Endodermal cell (in vitro differentiated cells): ENCODE measurements around the gene MISP. TPM values are rescaled to one million over a fixed set of nuclear protein-coding genes. Genes with fewer than 3 reads are reported as not detected.

Experiments used
- DNase-seq: peaks from one replicate; pipeline ENCODE4 v3.0.0-alpha.2; 2017
- H3K27ac ChIP-seq: 2 replicates; pipeline ENCODE4 v1.5.1; 2013; ENCODE audit warnings: mild to moderate bottlenecking, low read depth, low read length, moderate library complexity
- H3K27me3 ChIP-seq: 2 replicates; pipeline ENCODE4 v1.6.1; 2013; ENCODE audit warnings: mild to moderate bottlenecking, low read length, moderate library complexity; ENCODE audit not compliant: insufficient read depth, control insufficient read depth, poor library complexity, severe bottlenecking
- H3K36me3 ChIP-seq: 2 replicates; pipeline ENCODE4 v1.7.0; 2013; ENCODE audit warnings: mild to moderate bottlenecking, low read length, moderate library complexity; ENCODE audit not compliant: control insufficient read depth, insufficient read depth
- H3K4me1 ChIP-seq: one replicate; pipeline ENCODE4 v1.7.0; 2013; ENCODE audit warnings: low read length; ENCODE audit not compliant: control insufficient read depth, insufficient read depth
- H3K4me3 ChIP-seq: 2 replicates; pipeline ENCODE4 v1.5.1; 2013; ENCODE audit warnings: mild to moderate bottlenecking, low read length, moderate library complexity
- H3K9ac ChIP-seq: 2 replicates; pipeline ENCODE4 v1.6.1; 2013; ENCODE audit warnings: mild to moderate bottlenecking, low read length, moderate library complexity; ENCODE audit not compliant: poor library complexity, severe bottlenecking; ENCODE audit errors: extremely low read depth
- H3K9me3 ChIP-seq: 2 replicates; pipeline ENCODE4 v1.6.1; 2013; ENCODE audit warnings: mild to moderate bottlenecking, low read length, moderate library complexity; ENCODE audit not compliant: control insufficient read depth
- H3K27ac Mint-ChIP-seq: 2 replicates; pipeline ENCODE4 v1.8.0; 2020; ENCODE audit warnings: mixed read lengths
- H3K27me3 Mint-ChIP-seq: 2 replicates; pipeline ENCODE4 v1.8.0; 2021; ENCODE audit warnings: mild to moderate bottlenecking, mixed read lengths; ENCODE audit not compliant: insufficient read depth
- H3K36me3 Mint-ChIP-seq: 2 replicates; pipeline ENCODE4 v1.8.0; 2020; ENCODE audit warnings: low read depth, mixed read lengths
- H3K4me1 Mint-ChIP-seq: 2 replicates; pipeline ENCODE4 v1.8.0; 2020; ENCODE audit warnings: mixed read lengths
- H3K4me3 Mint-ChIP-seq: 2 replicates; pipeline ENCODE4 v1.8.0; 2020; ENCODE audit warnings: mild to moderate bottlenecking, moderate library complexity, mixed read lengths
- H3K9me3 Mint-ChIP-seq: 2 replicates; pipeline ENCODE4 v1.8.0; 2020; ENCODE audit warnings: mild to moderate bottlenecking, mixed read lengths
- WGBS, 2 experiments: methylation state at CpG; one replicate each; pipeline versions ENCODE4 v1.1.5 to v1.1.7; 2013; ENCODE audit warnings: missing lambda C conversion rate in 2 of 2, mixed read lengths in 1 of 2; ENCODE audit not compliant: insufficient coverage in 1 of 2, insufficient read length in 1 of 2; 5-methylcytosine and 5-hydroxymethylcytosine counted together
- total RNA-seq, 2 donors: library from RNA; stranded (reverse); fragmentation: NEBNext Ultra II Directional in 1 of 2; extraction: Animal tissue kit (Norgen Biotek cat#: 25700) in 1 of 2; gene quantifications; 2 replicates in 1 of 2; 3 replicates in 1 of 2; pipeline ENCODE4 v1.2.1, GENCODE V29; 2021
- TF ChIP-seq, protein P1 (sequence below): fragments of 200-600 bp; sonication (generic); conservative IDR thresholded peaks from 2 replicates; pipeline ENCODE4 v1.5.0; 2021; ENCODE audit warnings: antibody characterized with exemption, mild to moderate bottlenecking

The MISP gene
- total RNA-seq, 2 donors from 2014 or later = 0.11 TPM; not detected in 1

DNA sequence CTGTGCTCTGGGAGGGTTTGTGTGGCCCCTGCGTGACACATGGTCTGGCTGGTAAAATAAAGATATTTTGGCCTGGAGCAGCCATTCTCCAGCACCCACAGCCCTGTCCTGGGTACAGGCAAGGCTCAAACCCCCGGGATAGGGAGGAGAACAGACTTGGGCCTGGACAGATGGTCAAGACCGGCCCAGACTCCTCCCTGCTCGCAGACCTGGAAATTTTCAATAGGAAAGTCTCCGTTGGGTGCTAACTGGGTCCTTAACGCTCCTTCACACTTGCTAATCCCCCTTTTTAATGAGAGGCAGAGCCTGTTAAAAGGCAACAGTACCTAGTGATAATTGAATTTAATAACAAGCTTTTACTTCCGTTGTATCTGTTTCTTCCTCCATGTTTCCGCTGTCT lies 39.7 kb upstream of the MISP start:
- TF ChIP-seq, protein P1, sequence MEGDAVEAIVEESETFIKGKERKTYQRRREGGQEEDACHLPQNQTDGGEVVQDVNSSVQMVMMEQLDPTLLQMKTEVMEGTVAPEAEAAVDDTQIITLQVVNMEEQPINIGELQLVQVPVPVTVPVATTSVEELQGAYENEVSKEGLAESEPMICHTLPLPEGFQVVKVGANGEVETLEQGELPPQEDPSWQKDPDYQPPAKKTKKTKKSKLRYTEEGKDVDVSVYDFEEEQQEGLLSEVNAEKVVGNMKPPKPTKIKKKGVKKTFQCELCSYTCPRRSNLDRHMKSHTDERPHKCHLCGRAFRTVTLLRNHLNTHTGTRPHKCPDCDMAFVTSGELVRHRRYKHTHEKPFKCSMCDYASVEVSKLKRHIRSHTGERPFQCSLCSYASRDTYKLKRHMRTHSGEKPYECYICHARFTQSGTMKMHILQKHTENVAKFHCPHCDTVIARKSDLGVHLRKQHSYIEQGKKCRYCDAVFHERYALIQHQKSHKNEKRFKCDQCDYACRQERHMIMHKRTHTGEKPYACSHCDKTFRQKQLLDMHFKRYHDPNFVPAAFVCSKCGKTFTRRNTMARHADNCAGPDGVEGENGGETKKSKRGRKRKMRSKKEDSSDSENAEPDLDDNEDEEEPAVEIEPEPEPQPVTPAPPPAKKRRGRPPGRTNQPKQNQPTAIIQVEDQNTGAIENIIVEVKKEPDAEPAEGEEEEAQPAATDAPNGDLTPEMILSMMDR = no peak
- WGBS, 2 experiments = 50 to 54% methylated on average over 7 to 8 of the region's 8 CpGs
- Mint-ChIP-seq H3K4me3 (peak overlapping the region; percentile 53), H3K27ac (no peak overlapping the region), H3K36me3 (peaks cover 8% of the 10 kb centered on the region), H3K9me3 (peaks cover 23% of the 10 kb centered on the region), H3K4me1 (peaks cover 8% of the 10 kb centered on the region), H3K27me3 (peaks cover 9% of the 10 kb centered on the region)
- Histone ChIP-seq H3K36me3 (no peaks in the 10 kb centered on the region), H3K27me3 (no peaks in the 10 kb centered on the region), H3K9me3 (peaks cover 4% of the 10 kb centered on the region), H3K4me1 (no peaks in the 10 kb centered on the region), H3K27ac (peak overlapping the region; percentile 66), H3K9ac (no peak overlapping the region), H3K4me3 (peak overlapping the region; percentile 45)
- peak; percentile 68 for DNase-seq

DNA sequence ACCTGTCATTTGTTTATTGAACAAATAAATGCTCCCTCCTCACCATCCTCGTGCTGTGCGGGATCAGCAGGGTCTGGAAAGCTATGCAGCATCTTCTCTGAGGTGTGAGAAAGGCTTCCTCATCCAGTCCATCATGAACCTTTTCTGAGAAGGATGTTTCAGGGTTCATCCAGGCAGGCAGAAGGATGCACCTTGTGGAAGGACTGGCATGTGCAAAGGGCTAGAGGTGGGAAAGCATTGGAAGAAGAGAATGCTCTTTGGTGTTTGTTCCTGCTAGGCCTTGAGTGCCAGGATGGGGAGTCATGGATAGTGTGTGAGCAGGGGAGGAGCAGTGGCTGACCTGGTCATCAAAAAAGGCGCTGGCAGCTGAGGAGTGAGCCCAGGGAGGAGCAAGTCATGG lies 35.6 kb upstream of the MISP start:
- no peaks in the 10 kb centered on the region for H3K27me3 ChIP-seq
- no peak overlapping the region for H3K27ac Mint-ChIP-seq
- no peak overlapping the region for H3K4me3 ChIP-seq
- peaks cover 2% of the 10 kb centered on the region for H3K27me3 Mint-ChIP-seq
- H3K4me1 ChIP-seq = no peaks in the 10 kb centered on the region
- H3K4me3 Mint-ChIP-seq = no peak overlapping the region
- WGBS, 2 experiments = 89 to 95% methylated on average over 1 to 3 of the region's 3 CpGs
- no peak overlapping the region for H3K27ac ChIP-seq
- peaks cover 4% of the 10 kb centered on the region for H3K9me3 ChIP-seq
- H3K9me3 Mint-ChIP-seq = peaks cover 12% of the 10 kb centered on the region
- peaks cover 10% of the 10 kb centered on the region for H3K4me1 Mint-ChIP-seq
- TF ChIP-seq, protein P1 = no peak
- peaks cover 8% of the 10 kb centered on the region for H3K36me3 Mint-ChIP-seq
- H3K9ac ChIP-seq = no peak overlapping the region
- no peak for DNase-seq
- no peaks in the 10 kb centered on the region for H3K36me3 ChIP-seq

DNA sequence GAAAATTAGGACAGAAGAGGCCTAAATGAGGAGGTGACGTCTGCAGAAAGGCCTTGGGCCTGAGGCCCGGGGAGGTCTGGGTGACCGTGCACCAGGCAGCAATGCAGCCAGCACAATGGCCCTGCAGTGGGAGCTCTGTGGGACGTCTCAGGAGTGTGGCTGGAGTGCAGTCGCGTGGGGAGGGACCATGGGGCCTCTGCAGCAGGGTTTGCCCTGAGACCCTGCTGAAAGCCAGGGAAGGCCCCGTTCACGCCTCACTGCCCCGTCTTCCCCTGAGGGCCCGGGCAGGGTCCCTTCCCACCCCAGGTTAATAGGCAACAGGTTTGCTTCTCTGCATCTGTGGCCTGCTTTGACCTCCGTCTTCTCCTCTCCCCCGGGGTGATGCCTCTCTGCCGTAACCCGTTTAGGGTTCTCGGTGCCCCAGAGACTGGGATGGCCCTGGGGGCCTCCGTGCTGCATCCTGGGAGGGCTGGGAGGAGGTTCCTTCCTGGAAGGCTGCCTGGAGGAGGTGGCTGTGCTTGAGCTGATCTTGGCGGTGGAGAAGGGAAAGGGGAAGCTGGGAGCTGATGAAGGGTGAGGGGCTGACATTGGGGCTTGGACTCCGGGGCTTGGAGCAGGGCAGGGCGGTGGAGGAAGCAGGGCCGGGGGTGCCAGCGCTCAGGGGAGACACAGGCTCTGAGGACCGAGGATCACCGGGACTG lies 32.5 kb upstream of the MISP start:
- WGBS, 2 experiments = 73 to 87% methylated on average over 16 to 23 of the region's 23 CpGs
- Mint-ChIP-seq H3K27ac (no peak overlapping the region), H3K36me3 (peaks cover 8% of the 10 kb centered on the region)

More for the DNA sequence above, 32.5 kb upstream of the MISP start:
- H3K36me3 ChIP-seq = no peaks in the 10 kb centered on the region
- H3K4me1 ChIP-seq = no peaks in the 10 kb centered on the region
- peaks cover 12% of the 10 kb centered on the region for H3K9me3 Mint-ChIP-seq
- H3K27ac ChIP-seq = peak overlapping the region; percentile 78
- peaks cover 2% of the 10 kb centered on the region for H3K27me3 Mint-ChIP-seq
- H3K9me3 ChIP-seq = peaks cover 4% of the 10 kb centered on the region
- TF ChIP-seq, protein P1 = no peak
- H3K4me1 Mint-ChIP-seq = peaks cover 1% of the 10 kb centered on the region
- DNase-seq = no peak
- H3K27me3 ChIP-seq = no peaks in the 10 kb centered on the region
- H3K4me3 ChIP-seq = no peak overlapping the region
- no peak overlapping the region for H3K4me3 Mint-ChIP-seq
- no peak overlapping the region for H3K9ac ChIP-seq
